GM12892 (cell line): ENCODE results near the gene FBXO38. TPM values are rescaled to one million over a fixed set of nuclear protein-coding genes. Genes with fewer than 3 reads are reported as not detected.

Experiments
- DNase-seq: peaks from one replicate; pipeline ENCODE4 v3.0.0; 2011; ENCODE audit not compliant: insufficient read length
- FAIRE-seq: peaks from 2 replicates; lab custom pipeline; 2011; peaks lifted over from hg19 to GRCh38; lab: Jason Lieb, UNC
- POLR2A ChIP-seq: IDR thresholded peaks from 2 replicates; pipeline ENCODE4 v1.6.1; 2011; ENCODE audit warnings: low read depth, low read length, control low read depth
- POLR2AphosphoS5 ChIP-seq: IDR thresholded peaks from 2 replicates; pipeline ENCODE4 v1.6.1; 2011; ENCODE audit warnings: low read depth, low read length, control low read depth
- TAF1 ChIP-seq: IDR thresholded peaks from 2 replicates; pipeline ENCODE4 v1.6.1; 2011; ENCODE audit warnings: low read depth, mild to moderate bottlenecking, control low read depth, low read length, borderline replicate concordance
- polyA plus RNA-seq: library from polyadenylated mRNA; unstranded; fragments of >200 nt; gene quantifications from one replicate; pipeline ENCODE4 v1.2.1, GENCODE V29; 2012; ENCODE audit warnings: missing spikeins, inconsistent platforms; ENCODE audit not compliant: missing spikeins

The FBXO38 gene
- 19.3 TPM for polyA plus RNA-seq

- TF ChIP-seq POLR2AphosphoS5: peak; percentile 96
- peak; percentile 79; the same call in 1 of the 2 replicates for TF ChIP-seq TAF1
- peak; percentile 88 for TF ChIP-seq POLR2A
- peak; percentile 97 for FAIRE-seq
- DNase-seq: peak; percentile 73
Measured at GRCh38 chr5:148383564-148384379, at the start of gene FBXO38. Gene FBXO38 (plus strand): TSS chr5:148383958. CDS start chr5:148394777, 10,819 bp downstream.

GRCh38 chr5:148335259-148335658 is 48.5 kb upstream of the FBXO38 start, which contains the start of gene SPINK9:
Gene SPINK9 (plus strand): TSS chr5:148335559. CDS start chr5:148335614, 55 bp downstream.
- no peak for DNase-seq
- TF ChIP-seq POLR2AphosphoS5 (no peak), TAF1 (no peak), POLR2A (no peak)
- no peak for FAIRE-seq

- DNase-seq: no peak
- no peak for FAIRE-seq
- TF ChIP-seq TAF1 (no peak), POLR2A (no peak), POLR2AphosphoS5 (no peak)
Measured at GRCh38 chr5:148336704-148337435, 46.9 kb upstream of the FBXO38 start.

GRCh38 chr5:148342371-148343045 is 41.2 kb upstream of the FBXO38 start:
- no peak for TF ChIP-seq POLR2A
- no peak for TF ChIP-seq TAF1
- TF ChIP-seq POLR2AphosphoS5: no peak
- FAIRE-seq (no peak), DNase-seq (no peak)

GRCh38 chr5:148343046-148343407 is 40.7 kb upstream of the FBXO38 start:
- no peak for TF ChIP-seq POLR2A
- TF ChIP-seq POLR2AphosphoS5: no peak
- TF ChIP-seq TAF1: no peak
- no peak for FAIRE-seq
- no peak for DNase-seq

- DNase-seq (no peak), FAIRE-seq (no peak)
- TF ChIP-seq POLR2A: no peak
- no peak for TF ChIP-seq POLR2AphosphoS5
- TF ChIP-seq TAF1: no peak
Measured at GRCh38 chr5:148343603-148344487, 39.9 kb upstream of the FBXO38 start.

- FAIRE-seq: no peak
- no peak for DNase-seq
- TF ChIP-seq POLR2AphosphoS5 (no peak), TAF1 (no peak), POLR2A (no peak)
Measured at GRCh38 chr5:148347706-148348105, 36.1 kb upstream of the FBXO38 start.

- FAIRE-seq (no peak), DNase-seq (no peak)
Measured at GRCh38 chr5:148352696-148353095, 31.1 kb upstream of the FBXO38 start.

GRCh38 chr5:148353634-148354033 is 30.1 kb upstream of the FBXO38 start:
- no peak for FAIRE-seq
- no peak for TF ChIP-seq TAF1
- TF ChIP-seq POLR2AphosphoS5: no peak
- no peak for TF ChIP-seq POLR2A
- no peak for DNase-seq

More at GRCh38 chr5:148352696-148353095, 31.1 kb upstream of the FBXO38 start:
- TF ChIP-seq POLR2AphosphoS5 (no peak), TAF1 (no peak), POLR2A (no peak)

GRCh38 chr5:148364343-148364742 is 19.4 kb upstream of the FBXO38 start:
- no peak for DNase-seq
- TF ChIP-seq POLR2AphosphoS5 (no peak), TAF1 (no peak), POLR2A (no peak)
- no peak for FAIRE-seq

GRCh38 chr5:148368299-148368698 is 15.5 kb upstream of the FBXO38 start:
- no peak for FAIRE-seq
- TF ChIP-seq POLR2AphosphoS5 (no peak), TAF1 (no peak), POLR2A (no peak)
- no peak for DNase-seq
